SK-N-SH (cell line): Measurements from ENCODE around the gene ASTN2. TPM values are rescaled to one million over a fixed set of nuclear protein-coding genes. Genes with fewer than 3 reads are reported as not detected.

Experiments used
- CTCF ChIA-PET: fragments of 300-600, 350-600 bp; formaldehyde crosslinking; extraction: SDS; loops from one replicate; lab custom pipeline; 2021; lab: Yijun Ruan, JAX
- POLR2A ChIA-PET: fragments of 350-600 bp; sonication (Branson Sonifier 250); formaldehyde crosslinking; extraction: SDS; loops from one replicate; lab custom pipeline; 2020; ENCODE audit warnings: antibody characterized with exemption, inconsistent platforms; lab: Yijun Ruan, JAX
- DNase-seq: peaks from one replicate; pipeline ENCODE4 v3.0.0; 2012
- H2AFZ ChIP-seq: fragments of 200-600 bp; sonication (generic); 2 replicates; pipeline ENCODE4 v1.8.1; 2016; ENCODE audit warnings: antibody characterized with exemption, mild to moderate bottlenecking, low read depth
- H3F3A ChIP-seq: fragments of 200-600 bp; sonication (generic); replicated peaks from 2 replicates; pipeline ENCODE3; 2016; ENCODE audit warnings: antibody characterized with exemption, mild to moderate bottlenecking; ENCODE audit not compliant: insufficient read depth
- H3K27ac ChIP-seq, 2 experiments: fragments of 200-500 bp in 1 of 2; fragments of 200-600 bp in 1 of 2; sonication (Bioruptor generic) in 1 of 2; sonication (generic), shearing (Covaris generic) in 1 of 2; 2 replicates each; pipeline versions ENCODE4 v1.5.1 to v1.6.1; 2014 to 2016; ENCODE audit warnings: low read depth in 2 of 2, inconsistent platforms in 1 of 2, low read length in 1 of 2, mild to moderate bottlenecking in 1 of 2, mixed read lengths in 1 of 2
- H3K27me3 ChIP-seq: fragments of 200-600 bp; sonication (generic), shearing (Covaris generic); 2 replicates; pipeline ENCODE4 v1.6.1; 2016; ENCODE audit warnings: mixed run types; ENCODE audit not compliant: insufficient read depth
- H3K36me3 ChIP-seq, 2 experiments: fragments of 200-500 bp in 1 of 2; fragments of 200-600 bp in 1 of 2; sonication (Bioruptor generic) in 1 of 2; sonication (generic) in 1 of 2; replicated peaks in 1 of 2; 2 replicates each; pipeline versions ENCODE3 to v1.5.1; 2014 to 2016; ENCODE audit warnings: low read length in 1 of 2, mild to moderate bottlenecking in 1 of 2; ENCODE audit not compliant: insufficient read depth in 2 of 2, control insufficient read depth in 1 of 2
- H3K4me1 ChIP-seq, 2 experiments: fragments of 200-500 bp in 1 of 2; fragments of 200-600 bp in 1 of 2; sonication (Bioruptor generic) in 1 of 2; sonication (generic), shearing (Covaris generic) in 1 of 2; 2 replicates each; pipeline versions ENCODE4 v1.5.1 to v1.6.1; 2014 to 2016; ENCODE audit warnings: low read depth in 1 of 2, low read length in 1 of 2, mixed run types in 1 of 2; ENCODE audit not compliant: insufficient read depth in 2 of 2, control insufficient read depth in 1 of 2
- H3K4me2 ChIP-seq: fragments of 200-600 bp; sonication (generic), shearing (Covaris generic); 2 replicates; pipeline ENCODE4 v1.6.1; 2017; ENCODE audit warnings: mixed run types
- H3K4me3 ChIP-seq, 2 experiments: fragments of 200-500 bp in 1 of 2; fragments of 200-600 bp in 1 of 2; sonication (Bioruptor generic) in 1 of 2; sonication (generic), shearing (Covaris generic) in 1 of 2; 2 replicates each; pipeline versions ENCODE4 v1.5.1 to v1.8.1; 2014 to 2016; ENCODE audit warnings: low read depth in 2 of 2, inconsistent platforms in 1 of 2, low read length in 1 of 2, mild to moderate bottlenecking in 1 of 2, mixed read lengths in 1 of 2, moderate library complexity in 1 of 2
- H3K79me2 ChIP-seq: fragments of 200-600 bp; sonication (generic); 2 replicates; pipeline ENCODE4 v1.8.1; 2017; ENCODE audit warnings: mild to moderate bottlenecking; ENCODE audit not compliant: insufficient read depth
- H3K9ac ChIP-seq: fragments of 200-600 bp; sonication (generic); 2 replicates; pipeline ENCODE4 v1.6.1; 2017; ENCODE audit warnings: mixed run types
- H3K9me2 ChIP-seq: fragments of 200-600 bp; sonication (generic); 2 replicates; pipeline ENCODE4 v1.6.1; 2017; ENCODE audit warnings: mixed run types
- H3K9me3 ChIP-seq: fragments of 200-600 bp; sonication (generic); 2 replicates; pipeline ENCODE4 v1.6.1; 2017; ENCODE audit warnings: mixed run types, mild to moderate bottlenecking, moderate library complexity
- H4K20me1 ChIP-seq: fragments of 200-600 bp; sonication (generic); 2 replicates; pipeline ENCODE4 v1.6.1; 2017; ENCODE audit warnings: mild to moderate bottlenecking, mixed run types; ENCODE audit not compliant: insufficient read depth
- CTCF ChIP-seq: fragments of 200-600 bp; sonication (generic); IDR thresholded peaks from 2 replicates; pipeline ENCODE4 v1.6.1; 2017; ENCODE audit warnings: antibody characterized with exemption, mild to moderate bottlenecking, moderate library complexity
- ELF1 ChIP-seq: IDR thresholded peaks from 2 replicates; pipeline ENCODE4 v1.4.0; 2012
- EP300 ChIP-seq, 2 experiments: IDR thresholded peaks; 2 replicates each; pipeline versions ENCODE4 v1.4.0 to v1.6.1; 2012; ENCODE audit warnings: borderline replicate concordance in 1 of 2, low read depth in 1 of 2, low read length in 1 of 2
- FOSL2 ChIP-seq: IDR thresholded peaks from 2 replicates; pipeline ENCODE4 v1.4.0; 2012; ENCODE audit warnings: low read depth, mild to moderate bottlenecking, moderate library complexity, borderline replicate concordance
- FOXM1 ChIP-seq: IDR thresholded peaks from 2 replicates; pipeline ENCODE4 v1.4.0; 2012; ENCODE audit warnings: low read depth, mild to moderate bottlenecking
- GABPA ChIP-seq: IDR thresholded peaks from 2 replicates; pipeline ENCODE4 v1.4.0; 2012; ENCODE audit warnings: low read depth, mild to moderate bottlenecking
- GATA2 ChIP-seq: sonication (generic); formaldehyde crosslinking; IDR thresholded peaks from 2 replicates; pipeline ENCODE4 v1.5.0; 2020; ENCODE audit warnings: mild to moderate bottlenecking, missing genetic modification reagents
- JUND ChIP-seq: IDR thresholded peaks from 2 replicates; pipeline ENCODE4 v1.4.0; 2012
- MEF2A ChIP-seq: IDR thresholded peaks from 2 replicates; pipeline ENCODE4 v1.4.0; 2012; ENCODE audit warnings: low read depth, borderline replicate concordance
- MXI1 ChIP-seq: IDR thresholded peaks from 2 replicates; pipeline ENCODE4 v1.6.1; 2012; ENCODE audit warnings: mild to moderate bottlenecking, low read depth, low read length, improper control_type of control experiment
- NFIC ChIP-seq: IDR thresholded peaks from 2 replicates; pipeline ENCODE4 v1.4.0; 2012; ENCODE audit warnings: borderline replicate concordance
- RFX5 ChIP-seq: IDR thresholded peaks from 2 replicates; pipeline ENCODE4 v1.6.1; 2012; ENCODE audit warnings: mild to moderate bottlenecking, improper control_type of control experiment, low read length
- SMC3 ChIP-seq: IDR thresholded peaks from 2 replicates; pipeline ENCODE4 v1.6.1; 2012; ENCODE audit warnings: low read depth, low read length, improper control_type of control experiment
- TAF1 ChIP-seq: IDR thresholded peaks from 2 replicates; pipeline ENCODE4 v1.6.1; 2012; ENCODE audit warnings: low read depth, mild to moderate bottlenecking, low read length, moderate library complexity, borderline replicate concordance
- TCF12 ChIP-seq: IDR thresholded peaks from 2 replicates; pipeline ENCODE4 v1.4.0; 2012
- TEAD4 ChIP-seq: IDR thresholded peaks from 2 replicates; pipeline ENCODE4 v1.4.0; 2012; ENCODE audit warnings: mild to moderate bottlenecking, borderline replicate concordance; ENCODE audit not compliant: insufficient read depth
- YY1 ChIP-seq: IDR thresholded peaks from 2 replicates; pipeline ENCODE4 v1.4.0; 2012; ENCODE audit warnings: low read depth, mild to moderate bottlenecking
- WGBS: methylation state at CpG from one replicate; pipeline ENCODE4 v1.1.6; 2017; ENCODE audit warnings: low lambda C conversion rate; 5-methylcytosine and 5-hydroxymethylcytosine counted together
- polyA plus RNA-seq, 3 experiments: library from polyadenylated mRNA; depleted of rRNA; stranded (reverse); fragments of >200 nt; gene quantifications; 2 replicates each; pipeline ENCODE4 v1.2.3, GENCODE V29; 2012
- TF ChIP-seq, protein P1 (sequence below): IDR thresholded peaks from 2 replicates; pipeline ENCODE4 v1.4.0; 2012; ENCODE audit warnings: low read depth, borderline replicate concordance
- TF ChIP-seq, protein P2 (sequence below): IDR thresholded peaks from 2 replicates; pipeline ENCODE4 v1.4.0; 2012; ENCODE audit warnings: low read depth, borderline replicate concordance
- TF ChIP-seq, protein P3 (sequence below): IDR thresholded peaks from 2 replicates; pipeline ENCODE4; 2012

ASTN2 gene
- polyA plus RNA-seq, 1 of the 3 experiments (the other 2 are of a cell fraction), result 6.6 TPM

GRCh38 chr9:117290856-117291622, 123.8 kb downstream of the ASTN2 start:
- 29% methylated on average over 11 of the region's 14 CpGs for WGBS
- H3K9me3 ChIP-seq, result no peaks in the 10 kb centered on the region
- no peak overlapping the region for H3K27ac ChIP-seq
- no peaks in the 10 kb centered on the region for H3K36me3 ChIP-seq
- no peak for DNase-seq
- H3K9me2 ChIP-seq, result no peaks in the 10 kb centered on the region
- H3K27me3 ChIP-seq, result no peaks in the 10 kb centered on the region
- no peak overlapping the region for H3K4me2 ChIP-seq
- POLR2A ChIA-PET, result no interaction called here
- no peak for TF ChIP-seq MEF2A
- no peak for TF ChIP-seq FOXM1
- no peak for TF ChIP-seq FOSL2
- TF ChIP-seq ELF1, result no peak
- no peak for TF ChIP-seq CTCF
- no peak for TF ChIP-seq SMC3
- no peak for TF ChIP-seq YY1
- no peak for TF ChIP-seq MXI1
- TF ChIP-seq GATA2 (CRISPR knock-in tag), result no peak
- no peak for TF ChIP-seq GABPA
- TF ChIP-seq NFIC, result no peak
- H3K9ac ChIP-seq, result no peak overlapping the region
- CTCF ChIA-PET, result interaction anchor here (0.6 kb wide), 1 partner anchor 110 kb away, joined by 3 read pairs; no protein-coding TSS in a partner anchor
- H3K4me3 ChIP-seq, result no peak overlapping the region
- no peaks in the 10 kb centered on the region for H4K20me1 ChIP-seq
- peaks cover 0 to 8% of the 10 kb centered on the region in 2 experiments; a peak in 1 of 4 replicates for H3K4me1 ChIP-seq
- no peaks in the 10 kb centered on the region for H3K79me2 ChIP-seq
- H3F3A ChIP-seq, result no peaks in the 10 kb centered on the region
- no peak overlapping the region for H2AFZ ChIP-seq

GRCh38 chr9:117290306-117290840, 124.5 kb downstream of the ASTN2 start:
- no peak overlapping the region for H3K4me2 ChIP-seq
- no peaks in the 10 kb centered on the region for H4K20me1 ChIP-seq
- no peak overlapping the region for H3K4me3 ChIP-seq
- no peaks in the 10 kb centered on the region for H3F3A ChIP-seq
- no peak overlapping the region for H3K9ac ChIP-seq
- no peak overlapping the region for H2AFZ ChIP-seq
- no peaks in the 10 kb centered on the region for H3K9me3 ChIP-seq
- H3K27me3 ChIP-seq, result no peaks in the 10 kb centered on the region
- no peaks in the 10 kb centered on the region for H3K9me2 ChIP-seq
- H3K4me1 ChIP-seq, result peaks cover 0 to 10% of the 10 kb centered on the region in 2 experiments; a peak in 2 of 4 replicates
- DNase-seq, result no peak
- H3K36me3 ChIP-seq, result no peaks in the 10 kb centered on the region
- POLR2A ChIA-PET, result no interaction called here
- CTCF ChIA-PET, result no interaction called here
- WGBS, result 28% methylated on average over 2 of the region's 2 CpGs
- H3K27ac ChIP-seq, result no peak overlapping the region; a peak in 1 of 4 replicates
- no peaks in the 10 kb centered on the region for H3K79me2 ChIP-seq
- TF ChIP-seq, protein P1, sequence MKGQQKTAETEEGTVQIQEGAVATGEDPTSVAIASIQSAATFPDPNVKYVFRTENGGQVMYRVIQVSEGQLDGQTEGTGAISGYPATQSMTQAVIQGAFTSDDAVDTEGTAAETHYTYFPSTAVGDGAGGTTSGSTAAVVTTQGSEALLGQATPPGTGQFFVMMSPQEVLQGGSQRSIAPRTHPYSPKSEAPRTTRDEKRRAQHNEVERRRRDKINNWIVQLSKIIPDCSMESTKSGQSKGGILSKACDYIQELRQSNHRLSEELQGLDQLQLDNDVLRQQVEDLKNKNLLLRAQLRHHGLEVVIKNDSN, result no peak
- TF ChIP-seq, protein P2, sequence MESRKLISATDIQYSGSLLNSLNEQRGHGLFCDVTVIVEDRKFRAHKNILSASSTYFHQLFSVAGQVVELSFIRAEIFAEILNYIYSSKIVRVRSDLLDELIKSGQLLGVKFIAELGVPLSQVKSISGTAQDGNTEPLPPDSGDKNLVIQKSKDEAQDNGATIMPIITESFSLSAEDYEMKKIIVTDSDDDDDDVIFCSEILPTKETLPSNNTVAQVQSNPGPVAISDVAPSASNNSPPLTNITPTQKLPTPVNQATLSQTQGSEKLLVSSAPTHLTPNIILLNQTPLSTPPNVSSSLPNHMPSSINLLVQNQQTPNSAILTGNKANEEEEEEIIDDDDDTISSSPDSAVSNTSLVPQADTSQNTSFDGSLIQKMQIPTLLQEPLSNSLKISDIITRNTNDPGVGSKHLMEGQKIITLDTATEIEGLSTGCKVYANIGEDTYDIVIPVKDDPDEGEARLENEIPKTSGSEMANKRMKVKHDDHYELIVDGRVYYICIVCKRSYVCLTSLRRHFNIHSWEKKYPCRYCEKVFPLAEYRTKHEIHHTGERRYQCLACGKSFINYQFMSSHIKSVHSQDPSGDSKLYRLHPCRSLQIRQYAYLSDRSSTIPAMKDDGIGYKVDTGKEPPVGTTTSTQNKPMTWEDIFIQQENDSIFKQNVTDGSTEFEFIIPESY, result no peak
- TF ChIP-seq TEAD4, result no peak
- TF ChIP-seq TAF1, result no peak
- TF ChIP-seq MXI1, result no peak
- TF ChIP-seq EP300 (IDR thresholded peaks at IDR 0.05; ENCODE audit: borderline replicate concordance in 1 of 2, low read depth in 1 of 2, low read length in 1 of 2), result no peak
- no peak for TF ChIP-seq YY1
- no peak for TF ChIP-seq JUND
- TF ChIP-seq, protein P3, sequence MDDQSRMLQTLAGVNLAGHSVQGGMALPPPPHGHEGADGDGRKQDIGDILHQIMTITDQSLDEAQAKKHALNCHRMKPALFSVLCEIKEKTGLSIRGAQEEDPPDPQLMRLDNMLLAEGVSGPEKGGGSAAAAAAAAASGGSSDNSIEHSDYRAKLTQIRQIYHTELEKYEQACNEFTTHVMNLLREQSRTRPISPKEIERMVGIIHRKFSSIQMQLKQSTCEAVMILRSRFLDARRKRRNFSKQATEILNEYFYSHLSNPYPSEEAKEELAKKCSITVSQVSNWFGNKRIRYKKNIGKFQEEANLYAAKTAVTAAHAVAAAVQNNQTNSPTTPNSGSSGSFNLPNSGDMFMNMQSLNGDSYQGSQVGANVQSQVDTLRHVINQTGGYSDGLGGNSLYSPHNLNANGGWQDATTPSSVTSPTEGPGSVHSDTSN, result no peak
- no peak for TF ChIP-seq MEF2A
- TF ChIP-seq CTCF, result no peak
- TF ChIP-seq RFX5, result no peak
- no peak for TF ChIP-seq TCF12
